PC-9 (cell line): ENCODE measurements around the gene GOLGA8J. TPM values are rescaled to one million over a fixed set of nuclear protein-coding genes. Genes with fewer than 3 reads are reported as not detected.
"Not testable (repeated sequence)": the region's sequence is repeated elsewhere in the genome, so short reads cannot be mapped to it uniquely, and the experiment has no call there.

Experiments
- BruUV-seq: library from RNA; stranded (reverse); fragments of 400-500 nt; replicated peaks from 2 replicates; lab custom pipeline; 2021; lab: Mats Ljungman, UMichigan
- CTCF ChIA-PET: fragments of 300-600 bp; sonication (Branson Sonifier 250); formaldehyde crosslinking; loops from one replicate; lab custom pipeline; 2022; ENCODE audit warnings: antibody characterized with exemption; lab: Charles Lee
- POLR2A ChIA-PET: fragments of 300-600 bp; sonication (Branson Sonifier 250); formaldehyde crosslinking; loops from one replicate; lab custom pipeline; 2022; ENCODE audit warnings: antibody characterized with exemption; ENCODE audit not compliant: unreplicated experiment; lab: Charles Lee
- DNase-seq, 2 experiments: peaks; one replicate each; pipeline versions ENCODE4 v3.0.0 to v3.0.0-alpha.2; 2015 to 2022; ENCODE audit warnings: mixed read lengths in 1 of 2
- H2AFZ ChIP-seq: fragments of 200-600 bp; sonication (generic); 2 replicates; pipeline ENCODE4 v1.8.1; 2017; ENCODE audit warnings: antibody characterized with exemption
- H3F3A ChIP-seq: fragments of 200-600 bp; sonication (generic); 2 replicates; pipeline ENCODE4 v1.8.1; 2017; ENCODE audit warnings: antibody characterized with exemption, mild to moderate bottlenecking, low read depth; ENCODE audit not compliant: insufficient read depth
- H3K27ac ChIP-seq: fragments of 200-600 bp; sonication (generic); 2 replicates; pipeline ENCODE4 v1.6.1; 2016; ENCODE audit warnings: mixed run types
- H3K27me3 ChIP-seq: fragments of 200-600 bp; sonication (generic); 2 replicates; pipeline ENCODE4 v1.6.1; 2016; ENCODE audit warnings: low read depth, mixed run types; ENCODE audit not compliant: insufficient read depth
- H3K36me3 ChIP-seq: fragments of 200-600 bp; sonication (generic); 2 replicates; pipeline ENCODE4 v1.6.1; 2016; ENCODE audit warnings: low read depth, mixed run types
- H3K4me1 ChIP-seq: fragments of 200-600 bp; sonication (generic); replicated peaks from 2 replicates; pipeline ENCODE4 v1.6.1; 2016; ENCODE audit warnings: mixed run types; ENCODE audit not compliant: insufficient read depth
- H3K4me2 ChIP-seq: fragments of 200-600 bp; sonication (generic); 2 replicates; pipeline ENCODE4 v1.6.1; 2017; ENCODE audit warnings: mixed run types
- H3K4me3 ChIP-seq: fragments of 200-600 bp; sonication (generic); 2 replicates; pipeline ENCODE4 v1.6.1; 2016; ENCODE audit warnings: mixed run types
- H3K79me2 ChIP-seq: fragments of 200-600 bp; sonication (generic); 2 replicates; pipeline ENCODE4 v1.6.1; 2017; ENCODE audit warnings: low read depth, mixed run types
- H3K9me2 ChIP-seq: fragments of 200-600 bp; sonication (generic); 2 replicates; pipeline ENCODE4 v1.8.1; 2017; ENCODE audit warnings: mild to moderate bottlenecking; ENCODE audit not compliant: insufficient read depth
- H3K9me3 ChIP-seq: fragments of 200-600 bp; sonication (generic); 2 replicates; pipeline ENCODE4 v1.8.1; 2016; ENCODE audit warnings: low read depth; ENCODE audit not compliant: insufficient read depth
- H4K20me1 ChIP-seq: fragments of 200-600 bp; sonication (generic); 2 replicates; pipeline ENCODE4 v1.8.1; 2017; ENCODE audit not compliant: insufficient read depth
- CTCF ChIP-seq: fragments of 200-600 bp; sonication (generic); conservative IDR thresholded peaks from 2 replicates; pipeline ENCODE4 v1.6.1; 2017; ENCODE audit warnings: mixed run types, antibody characterized with exemption, mild to moderate bottlenecking, moderate library complexity
- EZH2 ChIP-seq: fragments of 200-600 bp; sonication (generic); IDR thresholded peaks from 2 replicates; pipeline ENCODE4 v1.8.0; 2017; ENCODE audit warnings: antibody characterized with exemption, low read depth
- intact Hi-C: fragments of 100-400 bp; cut with micrococcal nuclease; formaldehyde crosslinking; loops from one replicate; pipeline ENCODE4 v1.10.0; 2022; ENCODE audit not compliant: unreplicated experiment
- total RNA-seq: library from RNA; stranded (reverse); gene quantifications from 2 replicates; pipeline ENCODE4 v1.2.3, GENCODE V29; 2021

The GOLGA8J gene
- total RNA-seq, 1 experiment from 2014 or later: not detected

- no peak for DNase-seq
- Histone ChIP-seq H3K79me2 (no peaks in the 10 kb centered on the region), H3K9me2 (no peaks in the 10 kb centered on the region), H3K27ac (no peak overlapping the region), H3K4me2 (no peak overlapping the region), H3K4me1 (no peaks in the 10 kb centered on the region), H3K9me3 (no peaks in the 10 kb centered on the region), H3K4me3 (no peak overlapping the region), H3K36me3 (no peaks in the 10 kb centered on the region), H3F3A (no peaks in the 10 kb centered on the region), H4K20me1 (no peaks in the 10 kb centered on the region; the same call in 1 of the 2 replicates), H3K27me3 (no peaks in the 10 kb centered on the region; the same call in 1 of the 2 replicates), H2AFZ (no peak overlapping the region)
- POLR2A ChIA-PET: no interaction called here
- no peak for TF ChIP-seq EZH2
- no peak for TF ChIP-seq CTCF
- CTCF ChIA-PET: no interaction called here
- no TSS peak for BruUV-seq
- intact Hi-C loops: loop anchor here (5.0 kb wide), 2 partner anchors 120 to 290 kb away; no protein-coding TSS in a partner anchor
Measured at GRCh38 chr15:30042556-30042955, 40.2 kb upstream of the GOLGA8J start.

- Histone ChIP-seq H3K9me2 (no peaks in the 10 kb centered on the region), H3K4me3 (no peak overlapping the region), H3K27me3 (no peaks in the 10 kb centered on the region; the same call in 1 of the 2 replicates), H3F3A (no peaks in the 10 kb centered on the region), H3K4me2 (no peak overlapping the region), H3K9me3 (no peaks in the 10 kb centered on the region), H3K27ac (no peak overlapping the region), H3K4me1 (no peaks in the 10 kb centered on the region), H3K36me3 (no peaks in the 10 kb centered on the region), H4K20me1 (no peaks in the 10 kb centered on the region; the same call in 1 of the 2 replicates), H3K79me2 (no peaks in the 10 kb centered on the region), H2AFZ (no peak overlapping the region)
- ChIA-PET POLR2A (no interaction called here), CTCF (no interaction called here)
- intact Hi-C loops: loop anchor here (1.0 to 5.0 kb wide), 3 partner anchors 121 to 375 kb away; no protein-coding TSS in a partner anchor
- no peak for DNase-seq
- TF ChIP-seq EZH2 (no peak), CTCF (peak; percentile 42; the same call in 1 of the 2 replicates)
- BruUV-seq: no TSS peak
Measured at GRCh38 chr15:30043211-30043655, 39.5 kb upstream of the GOLGA8J start.

- POLR2A ChIA-PET: no interaction called here
- intact Hi-C loops: loop anchor here (5.0 kb wide), 2 partner anchors 122 to 292 kb away; no protein-coding TSS in a partner anchor
Measured at GRCh38 chr15:30044377-30044776, 38.4 kb upstream of the GOLGA8J start.

GRCh38 chr15:30044826-30045225, 37.9 kb upstream of the GOLGA8J start:
- H3K36me3 ChIP-seq, H3K4me1 ChIP-seq, H3K9me2 ChIP-seq, H3K27ac ChIP-seq, H3F3A ChIP-seq, H3K79me2 ChIP-seq, H4K20me1 ChIP-seq, BruUV-seq, H3K4me2 ChIP-seq, POLR2A ChIA-PET, H3K9me3 ChIP-seq, H3K27me3 ChIP-seq, H3K4me3 ChIP-seq, DNase-seq, H2AFZ ChIP-seq: not testable (repeated sequence)
- CTCF ChIA-PET: interaction anchor here (0.6 kb wide), 1 partner anchor 378 kb away, joined by 4 read pairs; no protein-coding TSS in a partner anchor
- intact Hi-C loops: loop anchor here (5.0 kb wide), 2 partner anchors 123 to 293 kb away; no protein-coding TSS in a partner anchor

More at GRCh38 chr15:30044377-30044776, 38.4 kb upstream of the GOLGA8J start:
- Histone ChIP-seq H3F3A (no peaks in the 10 kb centered on the region), H3K36me3 (no peaks in the 10 kb centered on the region), H3K27me3 (no peaks in the 10 kb centered on the region; the same call in 1 of the 2 replicates), H3K4me2 (no peak overlapping the region), H3K9me3 (no peaks in the 10 kb centered on the region), H3K9me2 (no peaks in the 10 kb centered on the region), H3K27ac (no peak overlapping the region), H3K4me3 (no peak overlapping the region), H4K20me1 (no peaks in the 10 kb centered on the region; the same call in 1 of the 2 replicates), H3K79me2 (no peaks in the 10 kb centered on the region), H3K4me1 (no peaks in the 10 kb centered on the region), H2AFZ (no peak overlapping the region)
- DNase-seq: no peak
- TF ChIP-seq EZH2 (no peak), CTCF (no peak)
- CTCF ChIA-PET: no interaction called here
- BruUV-seq: no TSS peak

GRCh38 chr15:30045248-30046041, 37.3 kb upstream of the GOLGA8J start:
- H3K9me2 ChIP-seq, H2AFZ ChIP-seq, H3K27me3 ChIP-seq, intact Hi-C loops, H3K36me3 ChIP-seq, H3K4me3 ChIP-seq, H3F3A ChIP-seq, H3K9me3 ChIP-seq, H3K27ac ChIP-seq, POLR2A ChIA-PET, H3K79me2 ChIP-seq, H3K4me1 ChIP-seq, BruUV-seq, H4K20me1 ChIP-seq: not testable (repeated sequence)
- H3K4me2 ChIP-seq: peak overlapping the region; percentile 44
- CTCF ChIA-PET: interaction anchor here (0.6 kb wide), 1 partner anchor 378 kb away, joined by 4 read pairs; no protein-coding TSS in a partner anchor
- peak in 1 of 2 experiments; percentile 25 for DNase-seq
